HuH-7.5 (cell line): ENCODE measurements around the gene CCDC13.
A peak's percentile ranks its signal among the peaks of the same experiment; 100 is the strongest.

Experiments
- DNase-seq: peaks from one replicate; pipeline ENCODE4 v3.0.0; 2011; ENCODE audit warnings: low spot score

The CCDC13 gene

DNA sequence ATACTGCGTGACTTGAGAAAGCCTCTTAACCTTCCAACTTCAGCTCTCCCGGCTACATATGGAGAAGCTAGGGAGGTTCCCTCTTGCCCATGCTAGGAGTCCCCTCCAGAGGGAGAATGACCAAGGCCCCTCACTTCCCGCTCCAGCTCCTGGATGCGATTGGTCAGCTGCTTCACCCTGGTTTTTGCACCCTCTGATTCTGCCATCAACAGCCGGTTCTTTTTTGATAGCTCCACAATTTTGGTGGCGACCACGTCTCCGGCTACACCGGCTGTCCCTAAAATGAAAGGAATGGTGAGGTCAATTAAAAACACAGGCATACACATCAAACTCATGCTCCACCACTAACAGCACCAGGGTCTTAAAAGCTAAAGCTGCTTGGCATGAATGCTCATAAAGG lies 20.6 kb downstream of the CCDC13 start:
- no peak for DNase-seq

GRCh38 chr3:42751609-42752008 lies 21.4 kb downstream of the CCDC13 start:
- no peak for DNase-seq

DNA sequence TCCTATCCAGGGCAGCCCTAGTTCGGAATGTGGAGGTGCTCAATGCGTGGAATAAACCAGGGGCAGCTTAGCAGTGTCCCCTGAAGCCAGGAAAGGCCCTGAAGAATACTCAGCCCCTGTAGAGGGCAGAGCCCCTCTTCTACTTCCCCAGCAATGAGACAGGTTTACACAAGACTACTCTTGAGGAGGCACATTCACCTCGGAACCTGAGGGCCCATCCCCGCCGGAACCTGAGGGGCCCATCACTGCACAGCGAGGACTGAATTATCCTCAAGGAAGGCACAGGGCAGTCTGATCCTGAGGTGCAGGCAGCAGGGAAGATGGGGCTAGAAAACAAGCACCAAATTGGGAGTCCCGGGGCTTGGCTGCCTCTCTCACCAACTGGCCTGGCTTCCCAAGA lies 22.2 kb downstream of the CCDC13 start:
- DNase-seq: no peak

- DNase-seq: peak; percentile 29
Measured at GRCh38 chr3:42749753-42750231, 23.3 kb downstream of the CCDC13 start.

GRCh38 chr3:42749025-42749752 lies 23.9 kb downstream of the CCDC13 start:
- DNase-seq: no peak

DNA sequence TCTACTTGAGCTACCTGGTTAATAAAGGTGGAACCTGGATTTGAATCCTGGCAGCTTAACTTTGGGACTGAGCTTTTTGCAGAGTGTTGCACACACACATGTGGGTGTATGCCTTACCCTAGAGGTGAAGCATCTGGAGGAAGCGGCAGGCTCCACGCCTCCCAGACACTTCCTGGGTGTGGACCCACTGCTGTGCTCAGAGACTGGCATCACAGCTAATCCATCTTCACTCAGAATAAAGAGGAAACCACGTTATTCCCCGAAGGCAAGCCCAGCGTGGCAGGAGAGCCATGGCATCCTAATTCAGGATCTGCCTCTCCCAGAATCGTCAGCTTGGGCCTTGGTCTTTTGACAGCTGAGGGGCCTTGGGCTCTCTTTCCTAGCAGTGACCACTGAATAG lies 25.5 kb downstream of the CCDC13 start:
- no peak for DNase-seq

DNA sequence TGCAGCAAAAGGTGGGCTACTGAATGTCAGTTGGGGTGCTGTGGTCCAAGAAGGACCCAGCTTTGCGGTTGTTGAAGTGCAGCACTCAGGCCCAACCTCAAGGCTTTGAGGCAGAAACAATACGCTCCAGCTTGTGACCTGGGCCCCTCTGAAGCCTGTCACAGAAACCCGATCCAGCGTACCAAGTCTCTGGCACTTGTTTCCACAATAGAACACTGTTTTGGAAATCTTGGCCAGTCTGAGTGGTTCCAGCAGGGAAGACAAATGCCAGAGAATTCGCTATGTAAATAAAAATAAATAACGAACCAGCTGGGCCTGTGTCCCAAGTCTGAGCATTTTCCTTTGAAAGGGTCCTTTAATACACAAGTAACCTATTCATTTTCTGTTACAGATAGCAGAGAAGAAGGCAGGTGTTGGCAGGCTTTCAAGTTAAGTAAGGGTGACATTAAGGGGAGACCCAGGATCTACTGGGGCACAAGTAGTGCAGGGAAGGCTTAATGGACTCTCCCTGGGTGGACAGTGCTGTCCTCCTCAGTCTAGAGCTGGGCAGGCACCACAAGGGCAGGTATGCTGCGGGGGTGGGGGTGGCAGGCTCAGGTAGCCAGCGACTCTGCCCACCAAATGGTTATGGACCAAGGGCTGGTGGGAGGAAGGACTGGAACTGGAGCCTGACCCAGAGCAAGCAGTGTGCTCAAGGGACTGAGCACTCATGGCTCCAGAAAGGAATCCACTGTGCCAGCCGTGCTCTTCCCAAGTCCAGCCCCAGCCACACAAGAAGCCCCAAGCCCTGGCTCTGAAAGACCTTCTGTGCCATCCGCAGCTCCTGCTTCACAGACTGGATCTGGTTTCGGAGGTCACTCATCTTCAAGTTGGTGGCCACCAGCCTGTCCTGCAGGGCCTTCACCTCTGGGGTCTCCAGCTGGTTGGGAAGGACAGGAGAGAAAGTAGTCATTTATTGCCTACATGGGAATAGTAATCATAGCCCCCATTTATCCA lies 26.3 kb downstream of the CCDC13 start:
- no peak for DNase-seq

DNA sequence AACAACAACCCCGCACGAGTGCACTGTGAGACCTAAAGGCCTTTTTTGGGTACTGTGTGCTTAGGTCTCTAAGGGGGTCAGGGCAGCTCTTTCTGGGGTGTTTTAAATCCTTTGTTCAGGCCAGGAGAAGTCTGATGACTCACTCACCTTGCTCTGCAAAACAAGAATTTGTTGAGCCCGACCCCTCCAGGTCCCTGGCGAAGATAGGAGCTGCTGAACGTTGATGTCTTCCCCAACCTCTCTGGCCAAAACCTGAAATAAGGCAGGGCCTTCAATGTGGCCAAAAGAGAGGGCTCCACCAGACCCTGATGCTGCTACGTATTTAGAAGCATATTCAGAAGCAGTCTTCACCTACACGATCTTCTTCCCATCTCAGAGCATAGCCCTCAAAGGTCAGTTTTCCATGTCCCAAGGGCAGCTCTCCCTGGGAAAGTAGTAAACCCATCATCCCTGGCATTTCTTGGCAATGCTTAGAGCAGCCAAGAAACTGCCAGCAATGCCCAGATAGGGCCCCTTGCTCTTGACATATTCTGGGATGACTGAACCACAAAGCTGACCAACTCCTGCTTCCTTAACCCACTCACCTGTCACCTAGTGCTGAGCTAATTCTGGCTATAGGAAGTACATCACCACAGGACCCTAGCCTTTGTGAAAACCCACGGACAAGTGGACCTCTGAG lies 27.1 kb downstream of the CCDC13 start:
- DNase-seq: no peak

DNA sequence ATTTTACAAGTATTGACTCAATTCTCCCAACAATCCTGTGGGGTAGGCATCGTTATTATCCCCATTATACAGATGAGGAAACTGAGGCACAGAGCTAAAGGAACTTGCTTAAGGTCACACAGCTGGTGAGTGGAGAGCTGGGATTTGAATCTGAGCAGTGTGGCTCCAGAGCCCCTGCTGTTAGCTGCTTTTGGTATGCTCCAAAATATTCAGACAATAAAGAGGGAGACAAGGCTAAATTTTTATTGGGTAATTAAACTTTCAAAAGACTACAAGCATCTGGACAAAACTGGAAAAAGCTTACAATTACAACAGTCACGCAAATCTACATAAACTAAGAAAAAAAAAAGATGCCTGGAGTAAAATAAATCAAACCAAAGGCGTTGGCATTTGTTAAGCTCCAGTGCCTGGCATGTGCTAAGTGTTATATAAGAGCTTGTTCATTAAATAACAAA lies 27.7 kb downstream of the CCDC13 start:
- DNase-seq: no peak

GRCh38 chr3:42743204-42743995 lies 29.7 kb downstream of the CCDC13 start:
- DNase-seq: no peak

DNA sequence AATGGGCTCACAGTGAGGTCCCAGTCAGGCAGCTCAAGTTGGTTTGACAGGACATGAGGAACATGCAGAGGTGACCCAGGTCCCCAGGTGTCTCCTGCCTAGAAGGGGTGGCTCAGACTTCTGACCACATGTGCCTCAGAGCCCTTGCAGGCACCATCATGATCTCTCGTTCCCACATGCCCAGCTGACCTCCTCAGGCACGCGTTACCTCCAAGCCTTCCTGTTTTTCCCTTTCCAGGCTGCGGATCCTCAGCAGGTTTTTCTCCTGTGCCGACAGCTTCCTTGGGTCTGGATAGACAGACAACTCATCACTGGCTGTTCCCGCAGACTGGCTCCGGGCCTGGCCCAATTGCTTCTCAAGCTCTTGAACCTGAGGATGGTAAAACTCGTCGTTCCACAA lies 30.4 kb downstream of the CCDC13 start:
- DNase-seq: no peak

- no peak for DNase-seq
Measured at GRCh38 chr3:42742259-42742658, 30.8 kb downstream of the CCDC13 start.

- DNase-seq: no peak
Measured at GRCh38 chr3:42741796-42742195, 31.3 kb downstream of the CCDC13 start.

GRCh38 chr3:42739401-42740158 lies 33.5 kb downstream of the CCDC13 start:
- DNase-seq: no peak

DNA sequence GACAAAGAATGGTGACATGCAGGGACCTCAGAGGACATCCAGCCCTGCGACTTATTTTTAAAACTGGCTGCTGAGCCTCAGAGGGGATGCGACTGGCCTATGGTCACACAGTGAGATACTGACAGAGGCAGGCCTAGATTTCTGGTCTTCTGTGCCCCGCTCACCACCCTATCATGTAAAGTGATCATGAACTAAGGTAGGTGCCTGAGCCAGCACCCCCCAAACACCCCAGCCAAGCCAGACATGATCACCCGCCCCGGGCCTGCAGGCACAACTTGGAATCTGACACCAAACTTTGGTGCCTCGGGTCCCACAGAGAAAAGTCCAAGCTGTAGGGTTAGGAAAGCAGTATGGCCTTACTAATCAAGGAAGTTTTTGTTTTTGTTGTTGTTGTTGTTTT lies 36.5 kb downstream of the CCDC13 start:
- DNase-seq: no peak

DNA sequence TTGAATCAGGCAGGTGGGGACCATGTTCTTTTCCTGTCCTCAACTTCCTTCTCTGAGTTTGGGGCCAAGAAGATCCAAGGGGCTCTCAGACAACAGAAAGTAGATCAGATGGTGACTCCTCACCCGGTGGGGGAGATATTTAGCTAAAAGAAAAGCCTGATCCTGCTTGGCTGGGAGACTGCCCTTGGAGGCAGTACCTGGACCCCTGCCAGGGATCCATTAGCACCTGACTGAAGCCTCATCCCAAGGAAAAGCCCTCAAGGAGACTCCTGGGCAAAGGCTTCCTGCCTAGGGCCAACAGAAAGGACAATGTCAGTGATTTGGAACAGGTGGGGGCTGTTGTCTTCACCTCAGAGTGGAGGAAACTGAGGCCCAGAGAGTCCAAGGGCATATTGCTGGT lies 37.0 kb downstream of the CCDC13 start:
- DNase-seq: no peak

GRCh38 chr3:42735615-42736014 lies 37.4 kb downstream of the CCDC13 start:
- no peak for DNase-seq

GRCh38 chr3:42735019-42735418 lies 38.0 kb downstream of the CCDC13 start:
- DNase-seq: no peak

GRCh38 chr3:42734263-42734860 lies 38.7 kb downstream of the CCDC13 start:
- DNase-seq: no peak

DNA sequence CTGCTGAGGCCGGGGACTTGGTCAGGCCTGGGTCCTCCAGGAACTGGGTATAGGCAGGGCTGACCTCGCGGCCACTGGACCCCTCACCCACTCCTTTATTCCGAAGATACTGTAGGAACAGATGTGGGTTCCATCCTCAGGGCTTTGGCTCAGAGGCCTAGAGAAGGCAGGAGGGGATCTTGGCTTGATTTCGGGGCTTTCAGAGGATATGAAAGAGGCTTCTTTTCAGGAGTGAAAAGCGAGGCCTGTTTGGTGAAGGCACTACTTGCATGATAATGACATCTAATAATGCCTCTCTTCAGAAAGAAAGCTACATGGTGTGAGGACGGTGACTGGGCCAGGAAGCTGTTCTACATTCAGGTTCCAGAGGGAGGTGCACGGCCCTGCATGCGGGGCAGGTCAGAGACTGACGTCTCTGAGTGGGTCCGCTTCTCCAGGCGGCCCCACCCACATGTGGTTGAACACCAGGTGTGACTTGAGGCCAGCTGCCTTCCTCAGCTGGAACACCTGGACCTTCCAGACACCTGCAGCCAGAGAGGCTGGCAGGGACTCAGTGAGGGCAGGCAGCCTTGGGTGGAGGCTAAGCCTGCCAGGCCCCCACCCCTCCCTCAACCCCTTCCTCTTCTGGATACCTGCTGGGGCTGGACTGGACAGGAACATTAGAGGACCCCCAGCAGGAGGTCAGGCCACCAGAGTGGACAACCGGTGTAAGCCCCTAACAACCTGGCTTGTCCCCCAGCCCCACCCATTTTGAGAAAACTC lies 39.4 kb downstream of the CCDC13 start:
- DNase-seq: no peak
